Measurements from ENCODE around the gene NOTCH1.

- no peak for TF ChIP-seq GATA2 (IDR thresholded peaks at IDR 0.05; ENCODE audit: low read depth, low read length)
- no peak for TF ChIP-seq GATA3 (IDR thresholded peaks at IDR 0.05; ENCODE audit: low read depth, low read length)
Measured at GRCh38 chr9:136483589-136484152, 62.2 kb downstream of the NOTCH1 start.
